ENCODE results near the gene SACM1L. TPM values are rescaled to one million over a fixed set of nuclear protein-coding genes. Genes with fewer than 3 reads are reported as not detected.

SACM1L gene
- total RNA-seq, 1 donor from 2014 or later: 34.5 TPM

DNA sequence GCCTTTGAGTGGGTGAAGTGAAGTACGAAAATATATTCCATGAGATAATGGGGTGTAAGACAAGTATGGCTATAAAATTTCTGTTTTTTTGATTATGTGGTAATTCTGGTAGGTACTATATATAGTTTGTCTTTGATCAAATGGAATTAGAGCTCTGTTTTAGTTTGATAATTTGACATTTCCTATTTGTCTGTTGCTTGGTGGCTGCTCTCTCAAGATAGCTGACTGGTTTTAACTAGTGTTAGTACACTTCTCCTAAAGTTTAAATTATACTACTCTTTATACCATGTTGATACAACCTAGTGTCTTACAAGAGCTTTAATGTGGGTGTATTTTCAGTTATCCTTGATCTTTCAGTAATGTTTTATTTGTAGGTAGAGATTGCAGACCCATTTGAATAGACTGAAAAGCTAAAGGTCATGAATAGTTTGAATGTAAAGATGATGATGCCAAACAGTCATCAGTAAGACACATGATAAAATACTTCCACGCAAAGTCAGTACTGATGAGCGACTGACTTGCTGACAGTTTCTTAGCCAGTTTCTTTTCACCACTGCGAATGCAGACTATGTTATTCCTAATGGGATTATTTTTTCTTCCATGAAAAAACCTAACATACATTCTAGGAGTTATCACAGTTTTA, 15.2 kb downstream of the SACM1L start:
- Mint-ChIP-seq H3K27me3 (ENCODE audit: low read depth) (no peaks in the 10 kb centered on the region), H3K9me3 (ENCODE audit: low read depth) (no peaks in the 10 kb centered on the region), H3K4me1 (ENCODE audit: low read depth) (peaks cover 10% of the 10 kb centered on the region), H3K27ac (ENCODE audit: unreplicated experiment) (no peak overlapping the region), H3K36me3 (ENCODE audit: low read depth) (peaks cover 19% of the 10 kb centered on the region), H3K4me3 (ENCODE audit: unreplicated experiment) (no peak overlapping the region)
- DNase-seq (ENCODE audit: low spot score): no peak
- TF ChIP-seq, protein P1, sequence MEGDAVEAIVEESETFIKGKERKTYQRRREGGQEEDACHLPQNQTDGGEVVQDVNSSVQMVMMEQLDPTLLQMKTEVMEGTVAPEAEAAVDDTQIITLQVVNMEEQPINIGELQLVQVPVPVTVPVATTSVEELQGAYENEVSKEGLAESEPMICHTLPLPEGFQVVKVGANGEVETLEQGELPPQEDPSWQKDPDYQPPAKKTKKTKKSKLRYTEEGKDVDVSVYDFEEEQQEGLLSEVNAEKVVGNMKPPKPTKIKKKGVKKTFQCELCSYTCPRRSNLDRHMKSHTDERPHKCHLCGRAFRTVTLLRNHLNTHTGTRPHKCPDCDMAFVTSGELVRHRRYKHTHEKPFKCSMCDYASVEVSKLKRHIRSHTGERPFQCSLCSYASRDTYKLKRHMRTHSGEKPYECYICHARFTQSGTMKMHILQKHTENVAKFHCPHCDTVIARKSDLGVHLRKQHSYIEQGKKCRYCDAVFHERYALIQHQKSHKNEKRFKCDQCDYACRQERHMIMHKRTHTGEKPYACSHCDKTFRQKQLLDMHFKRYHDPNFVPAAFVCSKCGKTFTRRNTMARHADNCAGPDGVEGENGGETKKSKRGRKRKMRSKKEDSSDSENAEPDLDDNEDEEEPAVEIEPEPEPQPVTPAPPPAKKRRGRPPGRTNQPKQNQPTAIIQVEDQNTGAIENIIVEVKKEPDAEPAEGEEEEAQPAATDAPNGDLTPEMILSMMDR (IDR thresholded peaks at IDR 0.05): no peak

DNA sequence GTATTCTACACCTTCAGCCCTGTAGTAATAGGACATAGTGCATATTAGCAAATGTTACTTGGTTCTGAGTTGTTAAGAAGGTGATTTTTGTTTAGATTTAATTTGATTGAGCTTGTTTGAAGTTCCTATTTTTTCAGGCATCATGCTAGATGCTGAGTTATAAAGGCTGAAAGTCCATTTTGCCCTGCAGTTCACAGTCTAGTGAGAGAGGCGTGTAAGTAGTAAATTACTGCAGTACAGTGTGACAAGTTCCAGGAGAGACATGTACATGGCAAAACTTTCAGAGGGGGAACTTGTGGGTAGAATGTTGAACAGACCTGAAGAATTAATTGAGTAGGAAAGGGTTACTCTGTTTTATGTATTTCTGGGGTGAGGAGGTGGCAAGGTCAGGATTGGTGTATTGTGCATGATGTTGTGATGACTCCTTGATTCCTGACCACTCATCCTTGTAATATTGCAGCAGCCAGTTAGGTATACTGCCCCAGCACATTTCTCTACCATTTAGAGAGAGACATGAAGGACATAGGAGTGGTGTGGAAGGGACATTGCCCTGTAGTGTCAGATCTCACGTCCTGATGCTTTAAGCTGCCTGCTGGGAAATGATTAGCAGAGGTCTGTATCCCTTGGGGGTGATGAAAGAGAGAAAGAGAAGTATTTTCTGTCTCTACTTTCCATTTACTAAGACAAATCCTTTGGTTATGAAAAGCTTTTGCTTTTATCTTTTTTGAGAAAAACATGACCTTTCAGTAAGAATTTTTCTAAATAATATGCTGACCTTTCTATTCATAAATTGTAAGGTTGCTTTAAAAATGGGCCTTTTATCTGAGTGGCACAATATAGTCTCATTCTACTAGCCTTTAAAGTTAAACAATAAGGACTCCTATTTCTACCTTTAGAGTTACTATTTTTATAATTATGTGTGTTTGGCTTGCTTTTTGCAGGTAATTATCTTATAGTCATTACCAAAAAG, 16.9 kb downstream of the SACM1L start:
- Mint-ChIP-seq H3K27ac (ENCODE audit: unreplicated experiment) (no peak overlapping the region), H3K4me3 (ENCODE audit: unreplicated experiment) (no peak overlapping the region), H3K27me3 (ENCODE audit: low read depth) (no peaks in the 10 kb centered on the region), H3K4me1 (ENCODE audit: low read depth) (peaks cover 14% of the 10 kb centered on the region), H3K36me3 (ENCODE audit: low read depth) (peaks cover 24% of the 10 kb centered on the region), H3K9me3 (ENCODE audit: low read depth) (no peaks in the 10 kb centered on the region)
- no peak for DNase-seq (ENCODE audit: low spot score)
- TF ChIP-seq, protein P1 (IDR thresholded peaks at IDR 0.05): no peak

DNA sequence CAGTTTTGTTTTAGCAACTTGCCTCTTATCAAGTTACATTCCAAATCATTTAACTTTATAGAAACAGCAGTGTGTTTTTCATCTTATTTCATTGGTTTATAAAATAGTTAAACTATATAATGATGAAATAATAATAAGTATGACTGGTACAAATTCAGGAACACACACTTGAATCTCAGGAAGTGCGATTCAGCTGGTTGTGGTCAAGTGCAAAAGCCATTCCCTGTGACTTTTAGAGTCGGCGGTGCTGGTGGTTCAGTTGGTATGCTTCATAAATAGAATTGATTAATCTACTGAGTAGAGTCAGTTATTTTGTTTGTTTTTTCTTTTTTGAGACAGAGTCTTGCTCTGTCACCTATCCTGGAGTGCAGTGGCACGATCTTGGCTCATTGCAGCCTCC, 22.7 kb downstream of the SACM1L start:
- peaks cover 35% of the 10 kb centered on the region for H3K36me3 Mint-ChIP-seq (ENCODE audit: low read depth)
- H3K9me3 Mint-ChIP-seq (ENCODE audit: low read depth): no peaks in the 10 kb centered on the region
- no peak for DNase-seq (ENCODE audit: low spot score)
- no peak overlapping the region for H3K4me3 Mint-ChIP-seq (ENCODE audit: unreplicated experiment)
- no peaks in the 10 kb centered on the region for H3K27me3 Mint-ChIP-seq (ENCODE audit: low read depth)
- TF ChIP-seq, protein P1 (IDR thresholded peaks at IDR 0.05): no peak
- H3K4me1 Mint-ChIP-seq (ENCODE audit: low read depth): peaks cover 23% of the 10 kb centered on the region
- peak overlapping the region; percentile 47 for H3K27ac Mint-ChIP-seq (ENCODE audit: unreplicated experiment)

DNA sequence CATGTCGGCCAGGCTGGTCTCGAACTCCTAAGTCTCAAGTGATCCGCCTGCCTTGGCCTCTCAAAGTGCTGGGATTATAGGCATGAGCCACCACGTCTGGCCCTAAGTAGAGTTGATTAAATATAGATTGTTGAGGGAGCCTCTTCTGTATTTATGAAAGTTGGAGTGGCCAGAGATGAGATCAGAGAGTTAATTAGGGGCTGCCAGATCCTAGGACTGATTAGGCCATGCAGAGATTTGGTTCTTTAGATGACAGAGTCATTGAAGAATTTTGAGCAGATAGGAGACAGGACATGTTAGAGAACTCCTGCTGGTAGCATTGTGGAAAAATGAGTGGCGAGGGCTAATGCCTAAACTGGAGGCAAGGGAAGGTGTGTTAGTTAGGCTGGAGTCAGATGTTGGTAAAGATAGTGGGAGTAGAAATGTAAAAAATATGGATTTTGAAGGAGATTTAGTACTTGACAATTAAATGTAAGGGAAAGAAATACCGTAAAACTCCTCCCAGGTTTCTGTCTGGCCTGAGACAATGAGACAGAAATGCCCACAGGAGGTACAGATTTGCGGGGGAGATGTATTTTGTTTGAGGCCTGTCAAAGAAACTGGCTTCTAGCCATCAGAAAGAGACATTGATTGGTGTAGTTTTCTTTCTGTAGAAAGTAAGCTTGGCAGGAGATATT, 23.4 kb downstream of the SACM1L start:
- peak overlapping the region; percentile 73 for H3K27ac Mint-ChIP-seq (ENCODE audit: unreplicated experiment)
- no peaks in the 10 kb centered on the region for H3K27me3 Mint-ChIP-seq (ENCODE audit: low read depth)
- DNase-seq (ENCODE audit: low spot score): no peak
- peaks cover 30% of the 10 kb centered on the region for H3K36me3 Mint-ChIP-seq (ENCODE audit: low read depth)
- TF ChIP-seq, protein P1 (IDR thresholded peaks at IDR 0.05): no peak
- H3K4me1 Mint-ChIP-seq (ENCODE audit: low read depth): peaks cover 23% of the 10 kb centered on the region
- H3K9me3 Mint-ChIP-seq (ENCODE audit: low read depth): no peaks in the 10 kb centered on the region
- H3K4me3 Mint-ChIP-seq (ENCODE audit: unreplicated experiment): no peak overlapping the region

DNA sequence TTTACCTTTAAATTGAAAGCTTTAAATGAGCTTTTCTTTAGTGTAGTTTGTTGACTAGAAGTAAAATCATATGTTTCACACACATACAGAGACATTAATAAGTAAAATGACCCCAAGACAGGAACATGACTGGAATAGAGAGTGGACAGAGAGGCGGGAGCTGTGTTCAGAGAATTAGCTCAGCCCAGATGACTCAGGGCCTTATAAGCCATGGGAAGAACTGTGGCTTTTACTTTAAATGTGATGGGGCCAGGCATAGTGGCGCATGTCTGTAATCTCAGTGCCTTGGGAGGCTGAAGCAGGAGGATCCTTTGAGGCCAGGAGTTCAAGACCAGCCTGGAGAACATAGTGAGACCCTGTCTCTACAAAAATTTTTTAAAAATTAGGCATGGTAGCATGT, 26.7 kb downstream of the SACM1L start:
- no peak overlapping the region for H3K27ac Mint-ChIP-seq (ENCODE audit: unreplicated experiment)
- no peak overlapping the region for H3K4me3 Mint-ChIP-seq (ENCODE audit: unreplicated experiment)
- no peaks in the 10 kb centered on the region for H3K9me3 Mint-ChIP-seq (ENCODE audit: low read depth)
- H3K27me3 Mint-ChIP-seq (ENCODE audit: low read depth): no peaks in the 10 kb centered on the region
- peaks cover 36% of the 10 kb centered on the region for H3K4me1 Mint-ChIP-seq (ENCODE audit: low read depth)
- no peak for DNase-seq (ENCODE audit: low spot score)
- TF ChIP-seq, protein P1 (IDR thresholded peaks at IDR 0.05): no peak
- peaks cover 22% of the 10 kb centered on the region for H3K36me3 Mint-ChIP-seq (ENCODE audit: low read depth)

All from chondrocyte (in vitro differentiated cells).